Neuronal stem cell (in vitro differentiated cells): ENCODE measurements around the gene GSX2.

Source experiments
- DNase-seq: peaks from one replicate; pipeline ENCODE4 v3.0.0-alpha.2; 2013; ENCODE audit warnings: low spot score
- H2AFZ ChIP-seq: one replicate; pipeline ENCODE4 v1.6.1; 2013; ENCODE audit warnings: mild to moderate bottlenecking, low read length, inconsistent platforms
- H2AK5ac ChIP-seq: 2 replicates; pipeline ENCODE4 v1.6.1; 2013; ENCODE audit warnings: low read depth, mild to moderate bottlenecking, inconsistent platforms, low read length, moderate library complexity, mixed read lengths
- H2BK120ac ChIP-seq: 2 replicates; pipeline ENCODE4 v1.6.1; 2013; ENCODE audit warnings: low read depth, mild to moderate bottlenecking, inconsistent platforms, low read length, moderate library complexity, mixed read lengths
- H2BK12ac ChIP-seq: one replicate; pipeline ENCODE4 v1.6.1; 2013; ENCODE audit warnings: low read length, inconsistent platforms
- H2BK15ac ChIP-seq: 2 replicates; pipeline ENCODE4 v1.6.1; 2013; ENCODE audit warnings: mild to moderate bottlenecking, low read length, inconsistent platforms, mixed read lengths
- H2BK5ac ChIP-seq: one replicate; pipeline ENCODE4 v1.6.1; 2013; ENCODE audit warnings: inconsistent platforms, mild to moderate bottlenecking, low read length, moderate library complexity
- H3K14ac ChIP-seq: one replicate; pipeline ENCODE4 v1.6.1; 2013; ENCODE audit warnings: low read length, inconsistent platforms
- H3K18ac ChIP-seq: 2 replicates; pipeline ENCODE4 v1.6.1; 2013; ENCODE audit warnings: low read length, inconsistent platforms
- H3K23ac ChIP-seq: 2 replicates; pipeline ENCODE4 v1.6.1; 2013; ENCODE audit warnings: low read depth, mild to moderate bottlenecking, mixed read lengths, low read length, inconsistent platforms; ENCODE audit not compliant: poor library complexity
- H3K27ac ChIP-seq: replicated peaks from 3 replicates; pipeline ENCODE4 v1.5.1; 2013; ENCODE audit warnings: low read length, inconsistent platforms
- H3K27me3 ChIP-seq, 3 experiments: 2 replicates each; pipeline ENCODE4 v1.6.1; 2013; ENCODE audit warnings: low read length in 3 of 3, mild to moderate bottlenecking in 2 of 3, inconsistent platforms in 1 of 3, low read depth in 1 of 3, mixed read lengths in 1 of 3, moderate library complexity in 1 of 3; ENCODE audit not compliant: control insufficient read depth in 3 of 3, insufficient read depth in 3 of 3
- H3K36me3 ChIP-seq, 2 donors: replicated peaks in 1 of 2; 2 replicates each; pipeline ENCODE4 v1.6.1; 2013; ENCODE audit warnings: low read length in 2 of 2; ENCODE audit not compliant: control insufficient read depth in 2 of 2, insufficient read depth in 2 of 2
- H3K4ac ChIP-seq: 2 replicates; pipeline ENCODE4 v1.6.1; 2013; ENCODE audit warnings: inconsistent platforms, mild to moderate bottlenecking, low read length, moderate library complexity
- H3K4me1 ChIP-seq, 2 donors: 1 replicate in 1 of 2; 2 replicates in 1 of 2; pipeline ENCODE4 v1.6.1; 2013; ENCODE audit warnings: low read length in 2 of 2, low read depth in 1 of 2; ENCODE audit not compliant: control insufficient read depth in 2 of 2, insufficient read depth in 1 of 2
- H3K4me2 ChIP-seq: one replicate; pipeline ENCODE4 v1.6.1; 2013; ENCODE audit warnings: mild to moderate bottlenecking, low read length, inconsistent platforms; ENCODE audit not compliant: insufficient read depth, poor library complexity, severe bottlenecking
- H3K4me3 ChIP-seq, 2 donors: 2 replicates each; pipeline ENCODE4 v1.5.1; 2013; ENCODE audit warnings: low read length in 2 of 2, mild to moderate bottlenecking in 2 of 2, inconsistent platforms in 1 of 2, moderate library complexity in 1 of 2
- H3K79me1 ChIP-seq: one replicate; pipeline ENCODE4 v1.6.1; 2013; ENCODE audit warnings: low read depth, mild to moderate bottlenecking, inconsistent platforms, low read length, moderate library complexity
- H3K9ac ChIP-seq: one replicate; pipeline ENCODE4 v1.6.1; 2013; ENCODE audit warnings: mild to moderate bottlenecking, low read depth, low read length, inconsistent platforms; ENCODE audit not compliant: poor library complexity
- H3K9me3 ChIP-seq, 2 donors: replicated peaks in 1 of 2; 2 replicates each; pipeline versions ENCODE3 to v1.6.1; 2013; ENCODE audit warnings: low read length in 2 of 2, mild to moderate bottlenecking in 2 of 2, inconsistent platforms in 1 of 2, low read depth in 1 of 2, mixed read lengths in 1 of 2, moderate library complexity in 1 of 2; ENCODE audit not compliant: control insufficient read depth in 2 of 2, insufficient read depth in 1 of 2
- H4K8ac ChIP-seq: one replicate; pipeline ENCODE4 v1.6.1; 2013; ENCODE audit warnings: low read depth, mild to moderate bottlenecking, inconsistent platforms, low read length, moderate library complexity
- H4K91ac ChIP-seq: one replicate; pipeline ENCODE4 v1.6.1; 2013; ENCODE audit warnings: low read length, low read depth, mild to moderate bottlenecking, inconsistent platforms; ENCODE audit not compliant: poor library complexity
- WGBS, 2 donors: extraction: QIAGEN DNeasy Blood & Tissue Kit; methylation state at CpG; one replicate each; pipeline ENCODE4 v1.1.7; 2013; ENCODE audit warnings: missing lambda C conversion rate in 2 of 2, mixed read lengths in 1 of 2; ENCODE audit not compliant: insufficient read length in 2 of 2, insufficient replicate concordance in 1 of 2; ENCODE audit errors: extremely low coverage in 2 of 2; 5-methylcytosine and 5-hydroxymethylcytosine counted together

Gene GSX2

GRCh38 chr4:54074381-54074780 is 25.6 kb upstream of the GSX2 start:
- H3K18ac ChIP-seq, result no peak overlapping the region
- no peak overlapping the region for H3K23ac ChIP-seq
- no peak overlapping the region for H3K14ac ChIP-seq
- H2BK12ac ChIP-seq, result no peak overlapping the region
- H2BK120ac ChIP-seq, result no peak overlapping the region
- H3K27ac ChIP-seq, result no peak overlapping the region
- no peaks in the 10 kb centered on the region for H3K36me3 ChIP-seq
- H3K4me1 ChIP-seq, result no peaks in the 10 kb centered on the region
- H3K9me3 ChIP-seq, result no peaks in the 10 kb centered on the region
- H2AK5ac ChIP-seq, result no peak overlapping the region
- peaks cover 0 to 28% (median 0%) of the 10 kb centered on the region in 3 experiments for H3K27me3 ChIP-seq
- H3K4me2 ChIP-seq, result no peak overlapping the region
- no peak overlapping the region for H3K4me3 ChIP-seq
- H3K9ac ChIP-seq, result no peak overlapping the region
- no peaks in the 10 kb centered on the region for H3K79me1 ChIP-seq
- H2BK5ac ChIP-seq, result no peak overlapping the region
- no peak for DNase-seq
- no peak overlapping the region for H4K8ac ChIP-seq
- H3K4ac ChIP-seq, result no peak overlapping the region
- H2BK15ac ChIP-seq, result no peak overlapping the region
- H4K91ac ChIP-seq, result no peak overlapping the region
- no peak overlapping the region for H2AFZ ChIP-seq

- H3K9me3 ChIP-seq, result no peaks in the 10 kb centered on the region
- no peak overlapping the region for H3K4me3 ChIP-seq
- no peak overlapping the region for H2BK5ac ChIP-seq
- H3K27ac ChIP-seq, result no peak overlapping the region
- no peak overlapping the region for H3K23ac ChIP-seq
- H4K8ac ChIP-seq, result no peak overlapping the region
- H3K4me1 ChIP-seq, result no peaks in the 10 kb centered on the region
- no peak overlapping the region for H3K4me2 ChIP-seq
- H2BK12ac ChIP-seq, result no peak overlapping the region
- H2AK5ac ChIP-seq, result no peak overlapping the region
- no peak overlapping the region for H3K14ac ChIP-seq
- no peak for DNase-seq
- H2BK15ac ChIP-seq, result no peak overlapping the region
- no peak overlapping the region for H2AFZ ChIP-seq
- H3K9ac ChIP-seq, result no peak overlapping the region
- no peak overlapping the region for H3K4ac ChIP-seq
- H4K91ac ChIP-seq, result no peak overlapping the region
- H3K27me3 ChIP-seq, result peaks cover 0 to 27% (median 0%) of the 10 kb centered on the region in 3 experiments
- H2BK120ac ChIP-seq, result no peak overlapping the region
- H3K79me1 ChIP-seq, result no peaks in the 10 kb centered on the region
- no peaks in the 10 kb centered on the region for H3K36me3 ChIP-seq
- H3K18ac ChIP-seq, result no peak overlapping the region
Measured at GRCh38 chr4:54076673-54077072, 23.3 kb upstream of the GSX2 start.

GRCh38 chr4:54077812-54078211 is 22.2 kb upstream of the GSX2 start:
- H3K9ac ChIP-seq, result no peak overlapping the region
- H2AK5ac ChIP-seq, result no peak overlapping the region
- H3K4ac ChIP-seq, result no peak overlapping the region
- H2BK120ac ChIP-seq, result no peak overlapping the region
- no CpG with 5 or more reads among the region's 1 CpG for WGBS, 2 donors
- H3K4me2 ChIP-seq, result no peak overlapping the region
- no peaks in the 10 kb centered on the region for H3K9me3 ChIP-seq
- H3K36me3 ChIP-seq, result no peaks in the 10 kb centered on the region
- H3K27me3 ChIP-seq, result peaks cover 0 to 33% (median 0%) of the 10 kb centered on the region in 3 experiments
- no peak overlapping the region for H3K4me3 ChIP-seq
- no peak overlapping the region for H4K91ac ChIP-seq
- H2BK15ac ChIP-seq, result no peak overlapping the region
- no peaks in the 10 kb centered on the region for H3K4me1 ChIP-seq
- no peak overlapping the region for H2AFZ ChIP-seq
- no peak overlapping the region for H2BK5ac ChIP-seq
- no peaks in the 10 kb centered on the region for H3K79me1 ChIP-seq
- H3K23ac ChIP-seq, result no peak overlapping the region
- no peak overlapping the region for H4K8ac ChIP-seq
- H3K18ac ChIP-seq, result no peak overlapping the region
- H2BK12ac ChIP-seq, result no peak overlapping the region
- DNase-seq, result no peak
- H3K14ac ChIP-seq, result no peak overlapping the region
- no peak overlapping the region for H3K27ac ChIP-seq

- no peak overlapping the region for H2BK15ac ChIP-seq
- H3K27ac ChIP-seq, result no peak overlapping the region
- H3K4me3 ChIP-seq, result no peak overlapping the region
Measured at GRCh38 chr4:54082168-54082567, 17.8 kb upstream of the GSX2 start.

More at GRCh38 chr4:54082168-54082567, 17.8 kb upstream of the GSX2 start:
- Histone ChIP-seq H3K18ac (no peak overlapping the region), H3K4ac (no peak overlapping the region), H4K8ac (no peak overlapping the region), H4K91ac (no peak overlapping the region), H3K23ac (no peak overlapping the region), H2AFZ (no peak overlapping the region), H2BK5ac (no peak overlapping the region), H3K36me3 (no peaks in the 10 kb centered on the region), H3K4me1 (no peaks in the 10 kb centered on the region), H2BK12ac (no peak overlapping the region), H3K27me3 (peaks cover 0 to 44% (median 0%) of the 10 kb centered on the region in 3 experiments), H2AK5ac (no peak overlapping the region), H3K9me3 (no peaks in the 10 kb centered on the region), H3K4me2 (no peak overlapping the region), H3K14ac (no peak overlapping the region), H2BK120ac (no peak overlapping the region), H3K9ac (no peak overlapping the region), H3K79me1 (no peaks in the 10 kb centered on the region)
- no CpG with 5 or more reads among the region's 1 CpG for WGBS, 2 donors
- DNase-seq, result no peak
